Ovary (tissue), 3 donors: ENCODE results near the gene SH3BGR.

ENCODE experiments used
- CTCF ChIP-seq, 3 donors: fragments of 450-650 bp in 2 of 3; fragments of 200-600 bp in 1 of 3; IDR thresholded peaks; one replicate each; pipeline versions ENCODE4 v1.5.1 to v1.8.0; 2016 to 2022; ENCODE audit warnings: antibody characterized with exemption in 3 of 3, mild to moderate bottlenecking in 1 of 3
- EP300 ChIP-seq: sonication (generic); formaldehyde crosslinking; IDR thresholded peaks from one replicate; pipeline ENCODE4 v1.6.1; 2017; ENCODE audit warnings: antibody characterized with exemption
- donor health status: DM: no; HTN: no; CAD: no.

DNA sequence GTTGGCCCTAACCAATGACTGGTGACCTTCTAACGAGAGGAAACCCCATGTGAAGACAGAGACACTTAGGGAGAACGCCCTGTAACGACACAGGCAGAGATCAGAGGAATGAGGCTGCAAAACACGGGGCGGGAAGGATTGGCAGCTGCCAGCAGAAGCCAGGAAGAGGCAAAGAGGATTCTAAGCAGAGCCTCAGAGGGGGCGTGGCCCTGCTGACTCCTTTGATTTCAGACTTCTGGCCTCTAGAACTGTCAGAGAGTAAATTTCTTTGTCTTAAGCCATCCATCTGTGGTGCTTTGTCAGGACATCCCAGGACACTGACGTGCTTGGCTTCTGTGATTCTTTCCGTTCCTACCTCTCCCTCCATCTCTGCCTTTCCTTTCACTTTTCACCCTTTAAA is 79.3 kb downstream of the SH3BGR start:
- no peak for TF ChIP-seq EP300
- TF ChIP-seq CTCF (IDR thresholded peaks at IDR 0.05) = no peak
